ENCODE data around the gene DCLK1.

DCLK1 gene

GRCh38 chr13:35903075-35903474 is 228.1 kb downstream of the DCLK1 start:
- DNase-seq (ENCODE audit: low read depth in 3 of 3) = no peak

GRCh38 chr13:35898041-35898440 is 233.1 kb downstream of the DCLK1 start:
- no peak for DNase-seq (ENCODE audit: low read depth in 3 of 3)

- no peak for DNase-seq (ENCODE audit: low read depth in 3 of 3)
These were observed 236.5 kb downstream of the DCLK1 start for GRCh38 chr13:35894636-35895035.

GRCh38 chr13:35892837-35893814 is 238.1 kb downstream of the DCLK1 start:
- no peak for DNase-seq (ENCODE audit: low read depth in 3 of 3)

- DNase-seq (ENCODE audit: low read depth in 3 of 3) = no peak
These were observed 239.4 kb downstream of the DCLK1 start for GRCh38 chr13:35891507-35892441.

GRCh38 chr13:35889560-35889959 is 241.6 kb downstream of the DCLK1 start:
- DNase-seq (ENCODE audit: low read depth in 3 of 3) = no peak

- DNase-seq (ENCODE audit: low read depth in 3 of 3) = no peak
These were observed 242.2 kb downstream of the DCLK1 start for GRCh38 chr13:35888981-35889380.

- DNase-seq (ENCODE audit: low read depth in 3 of 3) = no peak
These were observed 242.7 kb downstream of the DCLK1 start for GRCh38 chr13:35888457-35888883.

- DNase-seq (ENCODE audit: low read depth in 3 of 3) = no peak
These were observed 244.0 kb downstream of the DCLK1 start for GRCh38 chr13:35887115-35887666.

- no peak for DNase-seq (ENCODE audit: low read depth in 3 of 3)
These were observed 244.7 kb downstream of the DCLK1 start for GRCh38 chr13:35886332-35887114.

- no peak for DNase-seq (ENCODE audit: low read depth in 3 of 3)
These were observed 246.9 kb downstream of the DCLK1 start for GRCh38 chr13:35884211-35884760.

GRCh38 chr13:35882722-35883497 is 248.3 kb downstream of the DCLK1 start:
- no peak for DNase-seq (ENCODE audit: low read depth in 3 of 3)

GRCh38 chr13:35881360-35881759 is 249.8 kb downstream of the DCLK1 start:
- no peak for DNase-seq (ENCODE audit: low read depth in 3 of 3)

GRCh38 chr13:35879111-35879510 is 252.1 kb downstream of the DCLK1 start:
- DNase-seq (ENCODE audit: low read depth in 3 of 3) = no peak

- DNase-seq (ENCODE audit: low read depth in 3 of 3) = no peak
These were observed 254.6 kb downstream of the DCLK1 start for GRCh38 chr13:35876601-35877000.

- no peak for DNase-seq (ENCODE audit: low read depth in 3 of 3)
These were observed 256.5 kb downstream of the DCLK1 start for GRCh38 chr13:35874704-35875103.

- no peak for DNase-seq (ENCODE audit: low read depth in 3 of 3)
These were observed 258.8 kb downstream of the DCLK1 start for GRCh38 chr13:35872369-35872768.

GRCh38 chr13:35871561-35871960 is 259.6 kb downstream of the DCLK1 start:
- DNase-seq (ENCODE audit: low read depth in 3 of 3) = no peak

- no peak for DNase-seq (ENCODE audit: low read depth in 3 of 3)
These were observed 264.4 kb downstream of the DCLK1 start for GRCh38 chr13:35866801-35867200.
